ENCODE data around the gene RAB5B. TPM values are rescaled to one million over a fixed set of nuclear protein-coding genes. Genes with fewer than 3 reads are reported as not detected.

The RAB5B gene
- total RNA-seq, 4 donors from 2014 or later: 75.5 to 84.9 (median 81.8) TPM

DNA sequence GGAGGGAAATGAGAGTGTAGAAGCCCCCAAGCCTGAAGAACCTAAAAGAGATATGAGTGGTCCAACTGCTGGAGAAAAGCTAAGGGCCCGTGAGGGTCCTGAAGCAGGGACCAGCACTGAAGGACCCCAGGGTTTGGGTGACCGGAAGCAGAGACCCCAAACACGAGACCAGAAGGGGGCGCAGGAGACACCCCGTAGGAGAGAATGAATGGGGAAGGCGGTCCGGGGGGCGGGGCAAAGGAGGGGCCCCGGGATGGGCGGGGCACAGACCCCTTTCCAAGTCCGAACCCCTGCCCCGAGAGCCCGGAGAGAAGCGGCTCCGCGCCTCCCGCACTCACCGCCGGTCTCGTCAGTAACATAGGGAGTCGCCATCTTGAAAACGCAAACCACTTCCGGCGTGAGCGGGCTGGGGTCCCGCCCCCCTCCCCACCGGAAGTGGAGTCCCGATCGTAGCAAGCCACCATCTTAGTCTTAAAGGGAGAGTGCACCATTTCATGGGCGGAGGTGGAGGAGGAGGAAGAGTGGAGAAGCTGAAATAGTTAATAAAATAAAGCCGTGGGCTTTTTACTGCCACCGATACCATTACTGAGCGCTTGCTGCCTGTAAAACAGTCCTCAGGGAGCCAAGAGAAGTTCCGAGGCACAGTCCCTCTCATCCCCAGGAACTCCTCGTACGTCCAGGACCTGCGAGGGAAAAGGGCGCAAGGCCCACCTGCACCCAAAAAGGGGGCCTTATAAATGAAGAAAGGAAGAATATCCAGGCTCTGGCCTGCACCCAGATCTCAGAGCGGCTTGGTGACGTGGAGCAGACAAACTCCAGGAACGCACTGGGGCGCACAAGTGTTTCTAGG is 46.9 kb upstream of the RAB5B start:
- Histone ChIP-seq H3K27me3 (peaks cover 0 to under 1% (median 0%) of the 10 kb centered on the region in 3 donors), H3K27ac (peak overlapping the region; percentile 94 to 98 (median 98)), H3K4me1 (peaks cover 25 to 29% of the 10 kb centered on the region in 2 donors), H3K36me3 (peaks cover 0 to 14% of the 10 kb centered on the region in 2 donors), H3K9me3 (no peaks in the 10 kb centered on the region), H3K4me3 (peak overlapping the region; percentile 92 to 100 (median 94))
- intact Hi-C loops (cut with DNase I; ENCODE audit: low total_unique reads): loop anchor here (1.0 to 2.0 kb wide), 6 partner anchors 13 to 114 kb away; partner anchors contain the start of genes CDK2, DNAJC14, PMEL and RPS26
- TF ChIP-seq, protein P1, sequence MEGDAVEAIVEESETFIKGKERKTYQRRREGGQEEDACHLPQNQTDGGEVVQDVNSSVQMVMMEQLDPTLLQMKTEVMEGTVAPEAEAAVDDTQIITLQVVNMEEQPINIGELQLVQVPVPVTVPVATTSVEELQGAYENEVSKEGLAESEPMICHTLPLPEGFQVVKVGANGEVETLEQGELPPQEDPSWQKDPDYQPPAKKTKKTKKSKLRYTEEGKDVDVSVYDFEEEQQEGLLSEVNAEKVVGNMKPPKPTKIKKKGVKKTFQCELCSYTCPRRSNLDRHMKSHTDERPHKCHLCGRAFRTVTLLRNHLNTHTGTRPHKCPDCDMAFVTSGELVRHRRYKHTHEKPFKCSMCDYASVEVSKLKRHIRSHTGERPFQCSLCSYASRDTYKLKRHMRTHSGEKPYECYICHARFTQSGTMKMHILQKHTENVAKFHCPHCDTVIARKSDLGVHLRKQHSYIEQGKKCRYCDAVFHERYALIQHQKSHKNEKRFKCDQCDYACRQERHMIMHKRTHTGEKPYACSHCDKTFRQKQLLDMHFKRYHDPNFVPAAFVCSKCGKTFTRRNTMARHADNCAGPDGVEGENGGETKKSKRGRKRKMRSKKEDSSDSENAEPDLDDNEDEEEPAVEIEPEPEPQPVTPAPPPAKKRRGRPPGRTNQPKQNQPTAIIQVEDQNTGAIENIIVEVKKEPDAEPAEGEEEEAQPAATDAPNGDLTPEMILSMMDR (IDR thresholded peaks at IDR 0.05 in 4 of 5, conservative IDR thresholded peaks at IDR 0.05 in 1 of 5): peak; percentile 56 to 82 (median 73)
- TF ChIP-seq POLR2A (IDR thresholded peaks at IDR 0.05): peak in 1 of 2 donors; percentile 45
- in situ Hi-C loops (cut with MboI; ENCODE audit: low sequenced_read_pairs in 4 of 4): loop anchor here (5.0 to 25.0 kb wide), 4 partner anchors 110 to 290 kb away; partner anchors contain the start of genes ORMDL2 (in 3 of the 4), SARNP (in 3 of the 4) and OR10P1 (in 1 of the 4)
- peak; percentile 93 to 95 for ATAC-seq
- peak; percentile 72 to 84 for DNase-seq

DNA sequence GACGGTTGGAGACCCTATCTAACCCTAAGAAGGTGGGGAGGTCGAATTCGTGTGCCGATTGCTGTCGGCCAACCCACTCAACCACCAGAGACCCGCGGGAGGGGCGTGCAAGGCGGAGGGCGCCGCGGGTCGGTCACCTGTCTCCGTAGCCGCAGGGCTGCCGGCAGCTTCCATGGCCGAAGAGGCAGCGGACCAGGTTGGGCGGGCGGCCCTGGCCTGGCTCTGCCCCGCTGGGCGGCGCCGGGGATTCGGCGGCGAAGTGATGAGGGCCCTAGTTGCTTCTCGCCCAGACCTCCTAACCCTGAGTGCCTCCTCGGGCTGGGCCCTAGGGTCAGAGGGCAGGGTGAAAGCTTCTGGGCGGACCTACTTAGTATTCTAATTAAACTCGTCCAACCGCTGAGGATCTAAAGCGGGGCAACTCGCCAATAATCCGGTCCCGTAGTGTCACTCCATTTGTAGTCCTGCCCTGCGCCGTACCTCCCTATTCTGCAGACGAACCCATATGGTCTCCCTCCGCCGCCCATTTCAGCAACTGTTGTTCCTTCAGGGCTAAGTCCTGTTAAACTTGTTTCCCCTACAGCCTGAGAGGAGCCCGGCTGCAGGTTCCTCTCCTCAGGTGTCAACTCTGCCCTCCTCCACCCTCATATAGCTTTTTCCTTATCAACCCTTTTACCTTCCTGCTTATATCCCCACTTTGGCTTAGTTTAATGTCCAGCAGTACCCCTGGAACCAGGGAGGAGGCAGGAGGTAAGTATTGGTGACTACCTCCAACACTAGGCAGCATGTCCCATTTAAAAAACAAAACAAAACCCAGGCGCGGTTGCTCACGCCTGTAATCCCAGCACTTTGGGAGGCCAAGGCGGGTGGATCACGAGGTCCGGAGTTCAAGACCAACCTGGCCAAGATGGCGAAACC is 46.0 kb upstream of the RAB5B start, which contains the start of gene PYM1:
PYM1 (minus strand) TSS at position 307 of the 915 bp plus-strand sequence; CDS start at position 174, 133 bp downstream.
- peaks cover 30 to 38% of the 10 kb centered on the region in 2 donors for H3K4me1 ChIP-seq
- peaks cover 0 to 9% of the 10 kb centered on the region in 2 donors for H3K36me3 ChIP-seq
- intact Hi-C loops (cut with DNase I; ENCODE audit: low total_unique reads) (loop anchor here (1.0 to 2.0 kb wide), 4 partner anchors 45 to 113 kb away; partner anchors contain the start of genes DNAJC14, RPS26 and SARNP), in situ Hi-C loops (cut with MboI; ENCODE audit: low sequenced_read_pairs in 4 of 4) (loop anchor here (5.0 to 25.0 kb wide), 4 partner anchors 111 to 291 kb away; partner anchors contain the start of genes ORMDL2 (in 3 of the 4), SARNP (in 3 of the 4) and OR10P1 (in 1 of the 4))
- DNase-seq (peak; percentile 68 to 82), ATAC-seq (peak; percentile 54 to 56)
- no peaks in the 10 kb centered on the region for H3K9me3 ChIP-seq
- peaks cover 0 to 9% (median 0%) of the 10 kb centered on the region in 3 donors for H3K27me3 ChIP-seq
- peak within 1 kb of the TSS; percentile 92 to 100 (median 94) for H3K4me3 ChIP-seq
- H3K27ac ChIP-seq: peak within 1 kb of the TSS; percentile 94 to 98 (median 98)
- TF ChIP-seq, protein P1 (IDR thresholded peaks at IDR 0.05 in 4 of 5, conservative IDR thresholded peaks at IDR 0.05 in 1 of 5): no peak
- peak; percentile 30 to 43 for TF ChIP-seq POLR2A (IDR thresholded peaks at IDR 0.05)

DNA sequence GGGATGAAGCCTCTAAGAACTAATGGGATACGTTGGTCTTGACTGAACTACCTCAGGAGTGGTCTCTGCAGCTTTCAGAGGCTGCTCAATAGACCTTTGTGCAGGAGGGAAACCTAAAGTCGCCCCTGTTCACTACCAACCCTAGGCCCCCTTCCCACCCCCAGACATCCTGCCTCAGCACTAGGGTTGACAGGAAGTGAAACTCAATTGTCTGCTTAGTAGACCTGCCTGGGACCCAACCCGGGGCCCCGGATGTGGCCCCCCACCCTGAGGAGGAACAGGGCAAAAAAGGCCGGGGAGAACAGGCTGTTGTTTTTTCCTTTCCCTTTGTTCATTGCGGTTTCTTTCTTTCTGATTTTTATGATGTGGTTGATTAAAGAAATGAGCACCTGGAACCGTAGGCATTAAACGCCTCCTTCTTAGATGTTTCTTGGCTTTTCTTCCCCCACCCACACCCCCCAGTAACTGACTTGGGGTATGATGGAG is 44.5 kb upstream of the RAB5B start:
- H3K4me1 ChIP-seq: peaks cover 30 to 38% of the 10 kb centered on the region in 2 donors
- H3K36me3 ChIP-seq: no peaks in the 10 kb centered on the region
- in situ Hi-C loops (cut with MboI; ENCODE audit: low sequenced_read_pairs in 4 of 4): loop anchor here (5.0 to 25.0 kb wide), 4 partner anchors 112 to 292 kb away; partner anchors contain the start of genes ORMDL2 (in 3 of the 4), SARNP (in 3 of the 4) and OR10P1 (in 1 of the 4)
- TF ChIP-seq, protein P1 (IDR thresholded peaks at IDR 0.05 in 4 of 5, conservative IDR thresholded peaks at IDR 0.05 in 1 of 5): no peak
- TF ChIP-seq POLR2A (IDR thresholded peaks at IDR 0.05): no peak
- H3K4me3 ChIP-seq: no peak overlapping the region
- H3K27me3 ChIP-seq: peaks cover 0 to 23% (median 13%) of the 10 kb centered on the region in 3 donors
- no peak for ATAC-seq
- H3K9me3 ChIP-seq: no peaks in the 10 kb centered on the region
- intact Hi-C loops (cut with DNase I; ENCODE audit: low total_unique reads): no loop called here
- H3K27ac ChIP-seq: no peak overlapping the region
- peak in 1 of 2 donors; percentile 21 for DNase-seq
